Amniotic stem cell (primary cell): ENCODE measurements around the gene ATP2C2.
"Not testable (repeated sequence)": the region's sequence is repeated elsewhere in the genome, so short reads cannot be mapped to it uniquely, and the experiment has no call there.

ENCODE experiments used
- DNase-seq: peaks from one replicate; lab custom pipeline; 2025; lab: John Stamatoyannopoulos, UW

ATP2C2 gene

DNA sequence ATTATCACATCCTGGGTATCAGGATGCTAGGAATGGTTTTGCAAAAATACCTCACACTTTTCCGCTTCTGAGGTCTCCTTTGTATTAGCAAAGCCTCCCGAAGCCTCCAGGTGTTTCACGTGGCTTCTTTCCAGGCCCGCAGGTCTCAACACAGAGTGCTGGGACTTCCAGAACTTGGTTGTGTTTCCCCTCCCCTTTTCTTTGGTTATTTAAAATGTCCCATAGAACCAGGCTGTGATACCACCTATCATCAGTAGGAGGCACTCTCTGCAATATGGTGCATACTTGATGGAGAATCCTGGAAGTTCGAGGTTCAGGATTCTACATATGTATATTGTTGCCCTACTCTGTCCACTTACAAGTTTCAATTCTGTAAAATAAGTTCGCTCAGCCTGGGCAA is 28.8 kb downstream of the ATP2C2 start:
- no peak for DNase-seq

DNA sequence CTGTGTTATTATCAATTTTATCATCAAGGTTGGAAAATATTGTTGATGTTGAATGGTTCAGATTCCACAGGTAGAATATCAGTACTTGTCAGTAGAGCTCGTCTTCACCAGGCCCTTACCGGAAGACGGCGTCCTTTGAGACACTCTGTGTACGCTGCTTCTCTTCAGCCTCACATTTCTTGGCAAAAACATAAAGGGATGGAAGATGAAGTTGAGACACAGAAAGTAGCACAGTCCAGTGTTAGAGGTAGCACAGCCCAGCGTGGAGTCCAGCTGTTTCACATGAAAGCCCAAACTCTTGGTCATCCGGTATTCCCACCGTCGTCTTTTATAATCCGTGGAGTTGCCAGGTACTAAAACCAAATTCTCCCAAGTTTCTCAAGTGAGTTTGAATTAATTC is 30.4 kb downstream of the ATP2C2 start:
- no peak for DNase-seq

DNA sequence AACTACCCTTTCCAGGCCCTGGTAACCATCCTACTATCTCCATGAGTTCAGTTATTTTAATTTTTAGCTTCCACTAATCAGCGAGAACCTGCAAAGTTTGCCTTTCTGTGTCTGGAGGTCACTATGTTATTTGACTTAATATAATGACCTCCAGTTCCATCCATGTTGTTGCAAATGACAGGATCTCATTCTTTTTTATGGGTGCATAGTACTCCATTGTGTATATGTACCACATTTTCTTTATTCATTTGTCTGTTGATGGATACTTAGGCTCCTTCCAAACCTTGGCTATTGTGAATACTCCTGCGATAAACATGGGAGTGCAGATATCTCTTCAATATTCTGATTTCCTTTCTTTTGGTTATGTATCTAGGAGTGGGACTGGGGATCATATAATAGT is 31.6 kb downstream of the ATP2C2 start:
- not testable (repeated sequence) for DNase-seq

DNA sequence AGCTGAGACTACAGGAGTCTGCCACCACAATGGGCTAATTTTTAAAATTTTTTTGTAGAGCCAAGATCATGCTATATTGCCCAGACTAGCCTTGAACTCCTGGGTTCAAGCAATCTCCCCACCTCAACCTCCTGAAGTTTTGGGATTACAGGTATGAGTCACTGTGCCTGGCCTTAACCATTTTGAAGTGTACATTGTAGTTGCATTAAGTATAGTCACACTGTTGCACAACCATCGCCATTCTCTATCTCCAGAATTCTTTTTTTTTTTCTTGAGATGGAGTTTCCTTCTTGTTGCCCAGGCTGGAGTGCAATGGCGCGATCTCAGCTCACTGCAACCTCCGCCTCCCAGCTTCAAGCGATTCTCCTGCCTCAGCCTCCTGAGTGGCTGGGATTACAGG is 35.1 kb downstream of the ATP2C2 start:
- not testable (repeated sequence) for DNase-seq

DNA sequence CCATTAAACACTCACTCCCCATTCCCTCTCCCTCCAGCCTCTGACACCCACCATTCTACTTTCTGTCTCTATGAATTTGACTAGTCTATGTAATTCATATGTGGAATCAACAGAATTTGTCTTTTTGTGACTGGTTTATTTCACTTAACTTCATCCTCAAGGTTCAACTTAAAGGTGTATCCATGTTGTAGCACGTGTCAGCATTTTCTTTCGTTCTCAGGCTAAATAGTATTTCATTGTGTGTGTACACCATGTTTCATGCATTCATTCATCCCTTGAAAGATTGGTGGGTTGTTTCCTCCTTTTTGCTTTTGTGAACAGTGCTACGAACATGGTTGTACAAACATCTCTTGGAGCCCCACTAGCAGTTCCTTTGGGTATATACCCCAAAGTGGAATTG is 36.0 kb downstream of the ATP2C2 start:
- DNase-seq = no peak

DNA sequence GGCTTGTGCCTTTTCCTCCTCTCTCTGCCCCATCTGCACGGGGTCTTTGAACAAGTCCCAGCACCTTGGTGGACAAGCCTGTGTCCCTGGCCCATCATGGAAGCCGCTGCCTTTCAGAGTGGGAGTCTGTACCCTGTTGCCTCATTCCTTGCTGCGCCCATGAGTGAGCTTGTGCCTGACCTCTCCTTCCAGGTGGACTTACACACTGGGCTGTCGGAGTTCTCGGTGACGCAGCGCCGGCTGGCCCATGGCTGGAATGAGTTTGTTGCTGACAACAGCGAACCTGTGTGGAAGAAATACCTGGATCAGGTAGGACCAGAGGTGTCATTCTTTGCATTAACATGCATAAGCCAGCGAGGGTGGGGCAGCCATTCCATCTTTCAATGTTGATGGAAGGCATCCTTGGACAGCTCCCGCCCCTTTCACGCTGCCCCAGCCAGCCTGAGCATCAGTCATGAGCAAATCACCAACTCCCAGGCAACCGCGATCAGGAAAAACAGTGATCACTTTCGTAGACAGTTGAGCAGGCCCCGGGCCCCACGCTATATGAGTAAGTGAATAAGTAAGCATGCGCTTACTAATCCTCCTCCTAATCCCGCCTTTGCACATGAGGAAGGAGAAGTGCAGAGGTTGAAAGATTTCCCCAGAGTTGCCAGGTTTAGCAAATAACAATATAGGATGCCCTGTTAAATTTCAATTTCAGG is 36.8 kb downstream of the ATP2C2 start:
- DNase-seq = no peak

DNA sequence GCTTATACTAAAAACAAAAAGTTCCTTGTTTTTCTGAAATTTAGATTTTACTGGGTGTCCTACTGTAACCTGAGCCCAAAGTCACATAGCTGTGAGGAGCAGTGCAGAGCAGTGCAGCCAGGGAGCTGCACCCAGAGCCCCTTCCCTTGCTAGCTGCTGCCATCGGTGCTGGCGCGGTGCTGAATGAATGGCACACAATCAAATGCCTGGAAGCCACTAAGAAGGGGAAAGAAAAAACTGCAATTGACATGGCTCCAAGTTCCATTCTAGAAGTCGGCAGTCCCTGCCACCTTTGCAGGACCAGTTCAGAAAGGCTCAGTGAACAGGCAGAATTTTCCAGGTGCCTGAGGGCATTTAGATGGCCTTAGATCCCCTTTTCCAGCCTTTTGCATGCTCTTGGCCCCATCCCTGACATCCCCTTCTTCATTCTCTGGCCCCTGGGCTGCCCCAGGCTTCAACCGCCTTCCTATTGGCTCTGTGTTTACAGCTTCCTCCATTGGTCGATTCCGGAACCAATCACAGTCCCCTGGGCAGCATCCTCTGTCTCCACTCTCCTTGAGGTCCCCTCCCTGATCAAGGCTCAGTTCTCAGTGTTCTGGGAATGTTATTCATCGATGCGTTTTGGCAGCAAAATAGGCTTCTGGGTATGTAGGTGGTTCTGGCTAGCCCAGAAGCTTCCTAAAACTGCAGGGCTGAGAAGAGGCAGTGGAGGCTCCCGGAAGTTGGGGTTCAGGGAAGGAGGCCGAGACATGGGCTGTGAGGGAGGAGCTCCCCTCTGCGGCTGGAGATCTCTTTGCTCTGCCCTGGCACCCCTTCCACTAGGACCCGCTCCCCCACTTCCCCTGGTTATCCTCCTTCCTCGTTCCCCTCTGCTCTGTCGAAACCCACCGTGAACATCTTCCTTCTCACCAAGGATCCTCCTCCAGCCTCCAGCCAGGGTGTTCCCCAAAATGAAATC is 37.9 kb downstream of the ATP2C2 start:
- DNase-seq = no peak

DNA sequence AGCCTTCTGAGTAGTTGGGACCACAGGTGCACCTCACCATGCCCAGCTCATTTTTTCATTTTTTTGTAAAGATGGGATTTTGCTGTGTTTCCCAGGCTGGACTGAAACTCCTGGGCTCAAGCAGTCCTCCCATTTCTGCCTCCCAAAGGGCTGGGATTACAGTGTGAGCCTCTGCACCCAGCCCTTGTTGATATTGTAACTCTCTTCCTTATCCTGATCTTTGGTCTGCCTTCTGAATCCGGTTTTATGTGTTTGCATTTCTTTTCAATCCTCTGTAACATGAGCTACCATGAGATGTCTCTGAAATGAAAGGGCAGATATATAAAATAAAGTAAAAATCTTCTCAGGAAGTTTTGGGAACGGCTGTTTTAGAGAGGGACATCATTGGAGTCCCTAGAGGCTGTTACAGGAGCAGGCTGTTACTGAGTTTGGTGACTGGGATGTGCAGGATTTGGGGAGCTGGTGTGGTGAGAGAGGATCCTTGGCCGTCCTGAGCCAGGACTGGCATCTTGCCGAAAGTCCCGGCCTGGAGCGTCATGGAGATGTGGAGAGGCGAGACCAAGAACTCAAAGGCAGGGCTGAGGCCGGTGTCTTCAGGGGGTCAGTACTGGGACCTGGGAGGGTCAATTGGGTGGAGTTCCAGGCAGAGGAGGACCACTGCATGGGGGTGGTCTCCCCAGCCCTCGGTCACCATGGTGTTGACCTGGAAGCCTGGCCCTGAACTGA is 39.4 kb downstream of the ATP2C2 start:
- DNase-seq = no peak

DNA sequence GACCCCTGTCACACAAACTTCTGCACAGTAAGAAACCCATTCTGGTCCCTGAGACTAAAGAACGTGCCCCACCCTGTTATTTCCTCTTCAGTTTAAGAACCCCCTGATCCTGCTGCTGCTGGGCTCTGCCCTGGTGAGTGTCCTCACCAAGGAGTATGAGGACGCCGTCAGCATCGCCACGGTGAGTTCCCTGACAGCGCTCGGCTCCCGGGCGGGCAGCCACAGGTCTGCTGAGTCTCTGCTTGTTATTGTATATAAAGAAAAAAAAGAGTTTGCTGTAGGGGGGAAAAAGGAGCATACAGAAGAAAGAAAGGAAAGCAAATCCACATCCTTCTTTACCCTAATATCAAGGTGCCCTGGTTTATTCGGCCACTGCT is 40.0 kb downstream of the ATP2C2 start:
- no peak for DNase-seq

DNA sequence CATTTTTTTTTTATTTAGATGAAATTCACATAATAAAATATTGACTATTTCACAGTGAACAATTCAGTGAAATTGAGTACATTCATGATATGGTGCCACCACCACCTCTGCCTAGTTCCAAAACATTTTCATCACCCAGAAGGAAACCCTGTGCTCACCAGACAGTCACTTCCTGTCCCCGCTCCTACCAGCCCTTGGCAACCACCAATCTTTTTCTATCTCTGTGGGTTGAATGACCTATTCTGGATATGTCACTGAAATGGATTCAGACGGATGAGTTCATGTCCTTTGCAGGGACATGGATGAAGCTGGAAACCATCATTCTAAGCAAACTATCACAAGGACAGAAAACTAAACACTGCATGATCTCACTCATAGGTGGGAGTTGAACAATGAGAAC is 40.5 kb downstream of the ATP2C2 start:
- DNase-seq = no peak

DNA sequence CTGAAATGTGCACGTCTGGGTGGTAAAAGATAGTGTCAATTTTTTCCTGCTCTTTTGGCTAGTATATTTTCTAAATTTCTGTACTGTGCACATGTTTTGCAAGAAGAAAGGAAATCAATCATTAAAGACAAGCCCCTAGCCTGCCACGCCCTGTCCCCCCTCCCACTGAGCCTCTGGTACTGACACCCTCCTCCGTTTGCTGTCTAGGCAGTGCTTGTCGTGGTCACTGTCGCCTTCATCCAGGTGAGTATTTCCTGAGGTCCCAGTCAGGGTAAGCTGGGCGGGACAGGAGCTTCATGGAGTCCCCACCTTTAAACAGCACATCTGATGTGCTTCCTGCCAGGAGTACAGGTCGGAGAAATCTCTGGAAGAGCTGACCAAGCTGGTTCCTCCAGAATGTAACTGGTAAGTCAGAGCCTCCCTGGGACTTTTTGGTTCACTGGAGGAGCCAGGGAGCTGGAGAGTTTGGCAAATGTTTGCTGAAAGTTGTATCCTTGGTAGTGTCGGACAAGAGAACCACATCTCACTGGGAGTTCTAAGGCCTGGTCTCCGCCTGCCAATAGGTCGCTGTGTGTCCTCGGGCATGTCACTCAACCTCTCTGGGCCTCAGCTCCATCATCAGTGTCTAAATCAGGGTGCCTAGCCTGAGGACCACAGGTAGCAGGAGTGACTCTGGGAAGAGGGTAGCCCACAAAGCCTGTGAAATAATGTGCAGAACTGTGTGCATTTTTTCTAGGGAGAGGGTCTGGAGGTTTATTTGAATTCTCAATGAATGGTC is 42.2 kb downstream of the ATP2C2 start:
- DNase-seq = no peak

DNA sequence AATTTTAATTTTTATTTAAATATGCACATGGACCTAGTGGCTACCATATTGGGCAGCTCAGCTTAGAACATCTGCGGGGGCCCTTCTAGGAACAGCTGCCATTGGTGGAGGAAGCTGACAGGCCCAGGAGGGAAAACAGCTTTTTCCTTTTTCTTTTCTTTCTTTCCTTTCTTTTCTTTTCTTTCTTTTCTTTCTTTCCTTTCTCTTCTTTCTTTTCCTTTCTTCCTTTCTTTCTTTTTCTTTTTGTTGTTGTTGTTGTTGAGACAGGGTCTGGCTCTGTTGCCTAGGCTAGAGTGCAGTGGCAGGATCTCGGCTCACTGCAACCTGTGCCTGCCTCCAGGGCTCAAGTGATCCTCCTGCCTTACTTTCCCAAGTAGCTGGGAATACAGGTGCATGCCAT is 43.4 kb downstream of the ATP2C2 start:
- no peak for DNase-seq

DNA sequence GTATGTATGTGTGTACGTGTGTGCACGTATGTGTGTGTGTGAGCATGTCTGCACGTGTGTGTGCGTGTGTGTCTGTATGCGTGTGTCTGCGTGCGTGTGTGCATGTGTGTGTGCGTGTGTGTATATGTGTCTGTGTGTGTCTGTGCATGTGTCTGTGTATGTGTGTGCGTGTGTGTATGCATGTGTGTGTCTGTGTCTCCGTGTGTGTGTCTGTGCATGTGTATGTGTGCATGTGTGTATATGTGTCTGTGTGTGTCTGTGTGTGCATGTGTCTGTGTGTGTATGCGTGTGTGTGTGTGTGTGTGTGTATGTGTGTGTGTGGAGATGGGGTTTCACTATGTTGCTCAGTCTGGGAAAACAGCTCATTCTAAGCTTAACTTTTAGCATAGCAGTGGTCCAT is 43.9 kb downstream of the ATP2C2 start:
- DNase-seq = no peak

DNA sequence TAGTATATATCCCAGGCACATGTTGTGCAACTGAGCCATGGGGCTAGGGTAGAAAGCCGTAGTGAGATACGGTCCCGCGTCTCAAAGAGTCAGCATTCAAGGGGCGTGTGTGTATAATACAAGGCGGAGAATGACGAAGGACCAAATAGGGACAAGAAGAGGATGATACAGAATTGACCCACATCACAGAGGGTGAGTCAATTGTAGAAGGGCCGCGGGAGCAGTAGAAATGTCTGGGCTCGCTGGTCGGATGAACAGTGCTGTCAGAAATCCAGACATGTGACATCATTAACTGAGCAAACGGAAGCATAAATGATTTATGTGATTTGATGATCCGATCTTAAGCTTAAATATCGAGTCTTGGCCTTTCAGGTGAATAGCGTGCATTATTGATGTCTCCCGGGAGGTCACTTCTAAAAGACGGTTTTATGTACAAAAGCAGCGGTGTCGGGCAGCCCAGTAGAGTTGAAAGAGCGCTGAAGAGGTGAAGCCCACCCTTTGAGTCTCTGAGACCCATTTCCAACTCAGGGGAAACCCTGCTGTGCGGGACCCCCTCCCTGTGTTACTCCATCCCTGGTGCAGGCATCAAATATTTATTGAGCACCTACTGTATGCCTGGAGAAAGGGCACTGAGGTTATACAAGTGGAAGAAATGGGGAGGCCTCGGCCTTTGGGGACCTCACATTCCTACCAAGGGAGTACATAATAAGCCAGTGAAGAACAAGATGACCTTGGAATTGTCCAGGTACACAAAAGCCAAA is 45.1 kb downstream of the ATP2C2 start:
- DNase-seq = no peak

DNA sequence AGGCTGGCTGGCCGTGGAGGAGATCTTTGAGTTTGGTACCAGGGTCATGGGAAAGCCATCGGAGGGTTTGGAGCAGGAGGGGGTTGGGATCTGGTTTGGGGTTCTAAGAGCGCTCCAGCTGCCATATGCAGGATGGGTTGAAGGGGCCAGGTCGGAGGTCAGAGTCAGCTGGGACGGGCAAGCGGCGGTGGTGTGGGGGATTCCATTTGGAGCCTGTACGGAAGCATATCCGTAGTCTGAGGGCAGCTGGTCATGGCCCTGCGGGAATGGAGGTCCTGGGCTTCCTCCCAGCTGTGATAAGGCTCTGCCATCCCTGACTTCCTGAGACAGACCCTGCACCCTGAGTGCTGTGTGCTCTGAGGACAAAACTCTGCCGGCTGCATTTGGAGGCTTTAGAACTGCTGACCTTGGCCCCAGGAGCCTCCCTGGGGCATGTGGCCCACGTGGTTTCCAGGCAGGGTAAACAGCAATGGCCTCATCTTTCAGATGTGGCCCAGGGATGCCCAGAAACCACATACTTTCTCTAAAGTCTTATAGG is 46.5 kb downstream of the ATP2C2 start:
- DNase-seq = no peak

DNA sequence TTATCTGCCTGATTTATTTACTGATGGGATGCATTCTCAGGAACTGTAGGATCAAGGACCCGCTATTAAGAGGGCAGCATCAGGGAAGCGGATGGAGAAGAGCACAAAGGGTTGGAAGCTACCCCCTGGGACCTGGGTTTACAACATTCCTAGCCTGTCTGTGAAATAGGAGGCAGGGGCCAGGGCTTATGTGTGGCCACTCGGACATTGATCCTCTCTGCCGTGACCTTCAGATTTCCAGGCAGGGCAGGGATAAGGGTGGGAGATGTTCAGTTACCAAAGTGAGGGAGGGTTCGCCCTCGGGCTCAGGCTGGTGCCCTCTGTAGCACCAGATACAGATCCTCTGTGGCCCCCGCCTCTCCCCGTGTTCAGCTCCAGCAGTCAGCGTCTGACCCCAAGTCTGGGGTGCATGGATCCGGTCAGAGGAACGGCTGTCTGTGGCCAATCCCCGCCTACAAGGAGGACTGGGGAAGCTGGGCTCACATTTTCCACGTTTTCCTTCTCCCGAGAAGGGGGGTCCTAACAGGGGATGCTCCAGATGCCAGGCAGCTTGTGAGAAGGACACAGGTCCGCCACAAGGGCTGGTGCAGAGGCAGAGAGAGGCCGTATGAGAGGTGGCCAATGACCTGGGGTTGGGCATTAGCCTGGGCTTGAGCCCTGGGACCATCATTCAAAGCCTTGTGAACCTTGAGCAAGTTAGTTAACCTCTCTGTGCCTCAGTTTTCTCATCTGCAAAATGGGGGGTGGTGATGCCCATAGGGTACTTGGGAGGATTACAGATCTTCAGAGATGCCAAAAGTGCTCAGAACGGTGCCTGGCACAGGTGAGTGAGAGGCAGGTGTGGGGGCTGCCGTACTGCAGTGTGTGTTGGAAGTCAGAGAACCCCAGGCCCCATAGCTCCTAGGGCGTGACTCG is 48.3 kb downstream of the ATP2C2 start:
- DNase-seq = no peak

DNA sequence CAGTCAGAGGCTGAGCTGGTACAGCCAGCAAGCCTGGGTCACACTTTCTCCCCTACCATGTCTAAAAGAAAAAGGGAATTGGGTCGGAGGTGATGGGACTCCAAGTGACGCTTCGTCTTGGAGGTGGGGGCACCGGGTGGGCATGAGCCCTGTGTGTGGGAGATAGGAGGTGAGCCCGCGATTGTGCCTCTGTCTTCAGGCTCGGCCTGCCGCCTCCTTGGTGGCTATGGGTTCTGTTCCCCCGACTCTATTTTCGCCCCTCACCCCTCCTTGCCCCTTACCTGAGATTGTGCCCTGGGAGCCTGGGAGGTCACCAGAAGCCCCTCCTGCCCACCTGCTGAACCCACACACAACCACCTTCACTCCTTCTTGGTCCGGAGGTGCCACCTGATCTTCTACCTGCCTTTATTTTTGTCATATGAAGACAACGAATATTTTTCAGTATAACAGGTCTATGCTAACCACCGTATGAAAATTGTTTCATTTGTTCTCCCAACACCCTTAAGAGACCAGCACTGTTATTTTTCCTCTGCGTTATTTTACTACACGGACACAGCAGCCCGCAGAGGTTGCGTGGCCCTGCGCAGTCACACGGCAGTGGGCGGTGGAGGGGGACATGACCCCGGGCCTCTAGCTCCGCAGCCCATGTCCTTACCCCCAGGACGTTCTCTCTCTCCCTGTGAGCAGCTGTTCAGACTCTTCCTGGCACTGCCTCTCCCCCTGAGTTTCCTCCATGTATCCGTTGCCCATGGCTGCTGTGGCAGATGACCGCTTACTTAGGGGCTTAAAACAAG is 49.9 kb downstream of the ATP2C2 start:
- no peak for DNase-seq

DNA sequence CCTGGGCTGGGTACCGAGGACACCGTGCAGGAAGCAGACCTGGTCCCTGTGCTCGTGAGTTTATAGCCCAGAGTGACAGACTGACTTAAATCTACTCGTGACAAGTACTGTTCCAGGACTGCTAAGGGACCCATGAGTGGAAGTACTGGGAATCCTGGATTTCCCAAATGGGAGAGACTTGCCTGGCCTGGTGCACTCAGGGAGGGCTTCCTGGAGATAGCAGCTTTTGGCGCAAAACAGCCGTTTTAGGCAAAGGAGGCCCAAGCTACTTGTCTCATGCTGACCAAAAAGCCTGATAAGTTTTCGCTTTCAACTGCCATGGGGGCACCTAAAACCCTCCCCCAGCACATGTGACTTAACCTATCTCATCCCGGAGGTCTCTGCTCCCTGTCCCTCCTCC is 51.4 kb downstream of the ATP2C2 start:
- DNase-seq = no peak

DNA sequence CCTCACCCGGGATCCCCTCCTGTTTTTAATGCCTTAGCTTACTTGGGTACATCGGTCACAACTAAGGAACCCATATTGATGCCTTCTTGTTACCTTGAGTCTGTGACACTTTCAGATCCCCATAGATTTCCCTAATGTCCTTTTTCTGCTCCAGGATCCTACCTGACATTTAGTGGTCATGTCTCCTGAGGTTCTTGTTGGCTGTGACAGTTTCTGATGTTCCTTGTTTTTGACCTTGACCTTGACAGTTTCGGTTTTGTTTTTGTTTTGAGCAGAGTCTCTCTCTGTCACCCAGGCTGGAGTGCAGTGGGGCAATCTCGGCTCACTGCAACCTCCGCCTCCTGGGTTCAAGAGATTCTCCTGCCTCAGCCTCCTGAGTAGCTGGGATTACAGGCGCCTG is 52.2 kb downstream of the ATP2C2 start:
- not testable (repeated sequence) for DNase-seq
